Left ventricle myocardium inferior (tissue), 1 donor: ENCODE results near the gene TYROBP. TPM values are rescaled to one million over a fixed set of nuclear protein-coding genes. Genes with fewer than 3 reads are reported as not detected.

Source experiments
- DNase-seq: peaks from one replicate; pipeline ENCODE4 v3.0.0-alpha.2; 2020
- H3K27ac ChIP-seq: fragments of 200-600 bp; replicated peaks from 2 replicates; pipeline ENCODE4 v1.8.0; 2021
- H3K27me3 ChIP-seq: fragments of 200-600 bp; 2 replicates; pipeline ENCODE4 v1.8.0; 2021; ENCODE audit warnings: low read depth
- H3K36me3 ChIP-seq: fragments of 200-600 bp; 2 replicates; pipeline ENCODE4 v1.8.0; 2021
- H3K4me1 ChIP-seq: fragments of 200-600 bp; 2 replicates; pipeline ENCODE4 v1.8.0; 2021
- H3K4me3 ChIP-seq: fragments of 200-600 bp; 2 replicates; pipeline ENCODE4 v1.8.0; 2021; ENCODE audit warnings: mild to moderate bottlenecking, moderate library complexity
- H3K9me3 ChIP-seq: fragments of 200-600 bp; replicated peaks from 2 replicates; pipeline ENCODE4 v1.8.0; 2021
- intact Hi-C: fragments of 100-400 bp; cut with micrococcal nuclease; formaldehyde crosslinking; loops from one replicate; pipeline ENCODE4 v1.11.0; 2022
- total RNA-seq: library from RNA; stranded (reverse); fragmentation: NEBNext Ultra II Directional; extraction: Animal tissue kit (Norgen Biotek cat#: 25700); gene quantifications from one replicate; pipeline ENCODE4 v1.2.1, GENCODE V29; 2021
- TF ChIP-seq, protein P1 (sequence below): fragments of 200-600 bp; IDR thresholded peaks from 2 replicates; pipeline ENCODE4 v1.8.0; 2021; ENCODE audit warnings: antibody characterized with exemption, mild to moderate bottlenecking, borderline replicate concordance
- donor health status: DM: no; HTN: yes; CAD: no; lungs with severe emphysema.

Gene TYROBP
- total RNA-seq, 1 donor from 2014 or later = 26.2 TPM

DNA sequence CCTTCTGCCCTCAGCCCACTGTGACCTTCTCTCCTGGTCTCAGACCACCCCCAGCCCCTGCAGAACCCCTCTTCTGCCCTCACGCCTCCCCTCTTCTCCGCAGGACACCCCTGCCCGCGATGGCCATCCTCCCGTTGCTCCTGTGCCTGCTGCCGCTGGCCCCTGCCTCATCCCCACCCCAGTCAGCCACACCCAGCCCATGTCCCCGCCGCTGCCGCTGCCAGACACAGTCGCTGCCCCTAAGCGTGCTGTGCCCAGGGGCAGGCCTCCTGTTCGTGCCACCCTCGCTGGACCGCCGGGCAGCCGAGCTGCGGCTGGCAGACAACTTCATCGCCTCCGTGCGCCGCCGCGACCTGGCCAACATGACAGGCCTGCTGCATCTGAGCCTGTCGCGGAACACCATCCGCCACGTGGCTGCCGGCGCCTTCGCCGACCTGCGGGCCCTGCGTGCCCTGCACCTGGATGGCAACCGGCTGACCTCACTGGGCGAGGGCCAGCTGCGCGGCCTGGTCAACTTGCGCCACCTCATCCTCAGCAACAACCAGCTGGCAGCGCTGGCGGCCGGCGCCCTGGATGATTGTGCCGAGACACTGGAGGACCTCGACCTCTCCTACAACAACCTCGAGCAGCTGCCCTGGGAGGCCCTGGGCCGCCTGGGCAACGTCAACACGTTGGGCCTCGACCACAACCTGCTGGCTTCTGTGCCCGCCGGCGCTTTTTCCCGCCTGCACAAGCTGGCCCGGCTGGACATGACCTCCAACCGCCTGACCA, 31.4 kb upstream of the TYROBP start:
- peaks cover 35% of the 10 kb centered on the region for H3K36me3 ChIP-seq
- no peak for DNase-seq
- intact Hi-C loops = loop anchor here (10.0 kb wide), 1 partner anchor 55 kb away; no protein-coding TSS in a partner anchor

DNA sequence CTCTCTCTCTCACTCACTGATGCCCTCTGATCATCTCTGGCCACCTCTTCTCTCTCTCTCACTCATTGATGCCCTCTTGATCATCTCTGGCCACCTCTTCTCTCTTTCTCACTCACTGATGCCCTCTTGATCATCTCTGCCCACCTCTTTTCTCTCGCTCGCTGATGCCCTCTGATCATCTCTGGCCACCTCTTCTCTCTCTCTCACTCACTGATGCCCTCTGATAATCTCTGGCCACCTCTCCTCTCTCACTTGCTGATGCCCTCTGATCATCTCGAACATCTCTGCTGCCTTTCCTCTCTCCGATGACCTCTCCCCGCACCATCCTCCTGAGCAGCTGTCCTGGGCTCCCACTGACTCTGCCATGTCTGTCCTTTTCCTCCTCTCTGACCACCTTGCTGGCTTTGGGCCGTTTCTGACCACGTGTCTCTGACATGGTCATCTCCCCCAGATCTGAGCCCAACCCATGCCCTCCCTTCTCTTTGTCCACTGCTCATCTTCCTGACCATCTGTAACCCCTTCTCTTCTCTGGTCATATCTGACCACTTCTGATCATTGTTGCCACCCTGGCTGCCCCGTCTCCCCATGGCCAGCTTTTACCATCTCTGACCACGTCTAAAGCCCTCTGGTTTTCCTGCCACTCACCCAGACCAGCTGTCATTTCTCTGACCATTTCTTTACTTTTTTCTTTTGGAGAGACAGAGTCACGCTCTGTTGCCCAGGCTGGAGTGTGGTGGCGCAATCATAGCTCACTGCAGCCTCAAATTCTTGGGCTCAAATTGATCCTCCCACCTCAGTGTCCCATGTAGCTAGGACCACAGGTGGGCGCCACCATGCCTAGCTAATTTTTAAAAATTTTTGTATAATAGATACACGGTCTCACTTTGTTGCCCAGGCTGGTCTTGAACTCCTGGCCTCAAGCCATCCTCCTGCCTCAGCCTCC, 30.5 kb upstream of the TYROBP start:
- Histone ChIP-seq H3K27me3 (no peaks in the 10 kb centered on the region), H3K27ac (no peak overlapping the region), H3K4me3 (peak overlapping the region; percentile 71), H3K4me1 (peaks cover 30% of the 10 kb centered on the region), H3K36me3 (peaks cover 32% of the 10 kb centered on the region), H3K9me3 (no peaks in the 10 kb centered on the region)
- no peak for DNase-seq
- intact Hi-C loops = loop anchor here (10.0 kb wide), 1 partner anchor 54 kb away; no protein-coding TSS in a partner anchor
- TF ChIP-seq, protein P1, sequence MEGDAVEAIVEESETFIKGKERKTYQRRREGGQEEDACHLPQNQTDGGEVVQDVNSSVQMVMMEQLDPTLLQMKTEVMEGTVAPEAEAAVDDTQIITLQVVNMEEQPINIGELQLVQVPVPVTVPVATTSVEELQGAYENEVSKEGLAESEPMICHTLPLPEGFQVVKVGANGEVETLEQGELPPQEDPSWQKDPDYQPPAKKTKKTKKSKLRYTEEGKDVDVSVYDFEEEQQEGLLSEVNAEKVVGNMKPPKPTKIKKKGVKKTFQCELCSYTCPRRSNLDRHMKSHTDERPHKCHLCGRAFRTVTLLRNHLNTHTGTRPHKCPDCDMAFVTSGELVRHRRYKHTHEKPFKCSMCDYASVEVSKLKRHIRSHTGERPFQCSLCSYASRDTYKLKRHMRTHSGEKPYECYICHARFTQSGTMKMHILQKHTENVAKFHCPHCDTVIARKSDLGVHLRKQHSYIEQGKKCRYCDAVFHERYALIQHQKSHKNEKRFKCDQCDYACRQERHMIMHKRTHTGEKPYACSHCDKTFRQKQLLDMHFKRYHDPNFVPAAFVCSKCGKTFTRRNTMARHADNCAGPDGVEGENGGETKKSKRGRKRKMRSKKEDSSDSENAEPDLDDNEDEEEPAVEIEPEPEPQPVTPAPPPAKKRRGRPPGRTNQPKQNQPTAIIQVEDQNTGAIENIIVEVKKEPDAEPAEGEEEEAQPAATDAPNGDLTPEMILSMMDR = no peak

More for the DNA sequence above, 31.4 kb upstream of the TYROBP start:
- no peak overlapping the region for H3K27ac ChIP-seq
- TF ChIP-seq, protein P1 = no peak
- no peaks in the 10 kb centered on the region for H3K9me3 ChIP-seq
- H3K4me3 ChIP-seq = no peak overlapping the region
- no peaks in the 10 kb centered on the region for H3K27me3 ChIP-seq
- H3K4me1 ChIP-seq = peaks cover 30% of the 10 kb centered on the region

DNA sequence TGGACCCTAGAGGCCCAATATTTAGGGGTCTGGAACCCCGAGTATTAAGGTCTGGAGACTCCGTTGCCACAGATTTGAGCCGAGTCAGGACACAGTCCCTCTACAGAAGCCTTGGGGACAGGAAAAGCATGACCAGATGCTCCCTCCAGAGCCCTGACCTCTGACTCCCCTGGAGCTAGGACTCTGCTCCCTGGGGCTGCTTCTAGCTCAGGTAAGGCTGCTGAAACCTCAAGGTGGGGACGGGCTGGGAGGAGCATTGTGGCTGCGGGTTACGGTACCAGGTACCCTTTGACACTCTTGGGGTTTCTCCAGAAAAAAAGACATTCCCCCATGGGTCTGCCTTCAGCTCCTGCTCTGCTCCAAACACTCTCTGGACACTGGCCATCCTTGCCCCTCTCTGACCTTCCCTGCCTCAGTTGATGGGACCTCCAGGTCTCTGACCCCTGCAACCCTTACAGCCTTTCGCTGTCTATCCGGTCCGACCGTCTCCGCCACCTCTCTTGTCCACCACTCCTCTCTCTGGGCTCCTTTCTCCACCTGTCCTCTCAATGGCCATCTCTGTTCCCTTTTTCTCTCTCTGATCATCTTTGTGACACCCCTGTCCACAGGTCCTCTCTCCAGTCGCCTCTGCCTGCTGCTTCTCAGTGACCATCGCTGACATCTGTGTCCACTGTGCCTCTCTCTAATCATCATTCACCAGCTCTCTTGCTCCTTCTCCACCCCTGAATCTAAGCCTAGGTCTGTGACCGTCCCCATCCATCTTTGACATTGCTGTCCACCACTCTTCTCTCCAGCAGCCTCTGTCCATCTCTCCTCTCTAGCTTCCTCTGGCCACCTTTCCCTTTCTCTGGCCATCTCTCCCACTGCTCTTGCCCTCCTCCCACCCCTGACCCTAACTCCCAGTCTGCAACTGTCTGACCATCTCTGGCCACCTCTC, 29.5 kb upstream of the TYROBP start:
- H3K27ac ChIP-seq = peak overlapping the region; percentile 76
- peaks cover 32% of the 10 kb centered on the region for H3K36me3 ChIP-seq
- H3K4me1 ChIP-seq = peaks cover 30% of the 10 kb centered on the region
- TF ChIP-seq, protein P1 = no peak
- no peaks in the 10 kb centered on the region for H3K27me3 ChIP-seq
- intact Hi-C loops = loop anchor here (10.0 kb wide), 1 partner anchor 53 kb away; no protein-coding TSS in a partner anchor
- DNase-seq = no peak
- peak overlapping the region; percentile 71 for H3K4me3 ChIP-seq
- no peaks in the 10 kb centered on the region for H3K9me3 ChIP-seq

DNA sequence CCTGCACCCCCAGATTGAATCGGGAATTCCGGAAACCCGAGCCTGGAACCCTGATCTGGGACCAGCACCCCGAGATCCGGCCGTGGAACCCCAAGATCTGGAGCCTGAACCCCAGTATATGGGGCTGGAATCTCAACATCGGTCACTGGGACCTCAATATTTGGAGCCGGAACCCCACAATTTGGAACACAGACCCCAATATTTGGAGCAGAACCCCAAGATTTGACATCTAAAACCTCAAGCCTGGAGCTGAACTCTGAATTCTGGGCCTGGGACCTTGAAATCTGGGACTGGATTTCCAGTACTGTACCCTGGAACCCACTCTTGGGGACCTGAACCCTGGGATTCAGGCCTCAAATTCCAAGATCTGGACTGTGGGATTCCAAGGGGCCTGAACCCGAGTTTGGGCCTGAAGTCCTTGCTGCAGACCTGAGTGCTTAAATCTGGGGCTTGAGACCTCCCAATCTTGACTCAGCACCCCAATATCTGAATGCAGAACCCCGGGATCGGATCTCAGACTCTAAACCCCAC, 28.7 kb upstream of the TYROBP start:
- Histone ChIP-seq H3K27me3 (no peaks in the 10 kb centered on the region), H3K4me3 (peak overlapping the region; percentile 71), H3K36me3 (peaks cover 27% of the 10 kb centered on the region), H3K9me3 (no peaks in the 10 kb centered on the region), H3K4me1 (peaks cover 32% of the 10 kb centered on the region), H3K27ac (peak overlapping the region; percentile 76)
- TF ChIP-seq, protein P1 = no peak
- DNase-seq = no peak
- intact Hi-C loops = loop anchor here (10.0 kb wide), 1 partner anchor 52 kb away; no protein-coding TSS in a partner anchor
